ENCODE results near the gene PAPPA2. TPM values are rescaled to one million over a fixed set of nuclear protein-coding genes. Genes with fewer than 3 reads are reported as not detected.

PAPPA2 gene
- total and polyA plus RNA-seq, 2 of the 8 experiments (the other 6 are each of a cell fraction or from before 2014, with no cell fraction given) = 0.08 to 0.88 TPM

GRCh38 chr1:176694713-176695112 lies 231.7 kb downstream of the PAPPA2 start:
- CTCF ChIA-PET (ENCODE audit: partially characterized antibody) = interaction anchor here (0.9 to 10.1 kb wide), 8 partner anchors 8 to 319 kb away, joined by 3 to 105 read pairs (median 4); no protein-coding TSS in a partner anchor
- Histone ChIP-seq H3K9me3 (ENCODE audit: insufficient read depth in 2 of 2, low read depth in 1 of 2, low read length in 1 of 2) (no peaks in the 10 kb centered on the region), H3K14ac (ENCODE audit: insufficient read length) (no peak overlapping the region), H3K36me3 (ENCODE audit: control insufficient read depth in 2 of 4, insufficient read depth in 4 of 4, low read length in 3 of 4) (no peaks in the 10 kb centered on the region), H3K79me2 (ENCODE audit: control insufficient read depth in 1 of 2, insufficient read depth in 2 of 2, low read length in 2 of 2) (no peaks in the 10 kb centered on the region), H4K91ac (replicated peaks; ENCODE audit: insufficient read length, low read length) (no peak overlapping the region), H2BK120ac (replicated peaks; ENCODE audit: low read depth, low read length) (no peak overlapping the region), H2BK15ac (ENCODE audit: low read length) (no peak overlapping the region), H3K4me3 (ENCODE audit: extremely low read depth in 1 of 4, insufficient read depth in 2 of 4, low read depth in 3 of 4, low read length in 4 of 4) (no peak overlapping the region), H3K18ac (ENCODE audit: extremely low read depth, low read length) (no peak overlapping the region), H3K56ac (replicated peaks; ENCODE audit: insufficient read length, low read depth, low read length) (no peak overlapping the region), H3K23ac (ENCODE audit: insufficient read length) (no peak overlapping the region), H2BK20ac (ENCODE audit: low read length) (no peak overlapping the region), H4K8ac (ENCODE audit: extremely low read depth, insufficient read depth, low read length) (no peak overlapping the region), H2AK5ac (ENCODE audit: low read depth, low read length) (no peak overlapping the region), H3K79me1 (ENCODE audit: low read depth, low read length) (no peaks in the 10 kb centered on the region), H3K4me2 (ENCODE audit: insufficient read depth in 1 of 2, low read depth in 2 of 2, low read length in 2 of 2) (no peak overlapping the region), H3K23me2 (ENCODE audit: low read depth, low read length) (no peaks in the 10 kb centered on the region), H3K4me1 (replicated peaks in 1 of 4; ENCODE audit: control insufficient read depth in 3 of 4, insufficient read depth in 4 of 4, low read length in 3 of 4) (peaks cover 0 to 7% (median 5%) of the 10 kb centered on the region in 4 experiments; a peak in 4 of 7 replicates), H2BK5ac (ENCODE audit: low read depth, low read length) (no peak overlapping the region), H4K20me1 (replicated peaks in 1 of 2; ENCODE audit: control insufficient read depth in 1 of 2, insufficient read depth in 2 of 2, low read length in 2 of 2) (no peaks in the 10 kb centered on the region), H2AFZ (ENCODE audit: low read length) (no peak overlapping the region), H3K27me3 (replicated peaks in 1 of 4; ENCODE audit: control insufficient read depth in 3 of 4, extremely low read depth in 1 of 4, insufficient read depth in 3 of 4, low read length in 3 of 4) (no peaks in the 10 kb centered on the region), H2BK12ac (ENCODE audit: low read depth, low read length) (no peak overlapping the region), H3K27ac (ENCODE audit: low read depth, low read length) (no peak overlapping the region), H3K9ac (replicated peaks in 1 of 4; ENCODE audit: extremely low read depth in 1 of 4, low read depth in 3 of 4, low read length in 3 of 4) (no peak overlapping the region), H4K5ac (ENCODE audit: insufficient read length, low read depth, low read length) (no peak overlapping the region), H3K4ac (replicated peaks; ENCODE audit: insufficient read length, low read depth, low read length) (no peak overlapping the region)
- no peak for FAIRE-seq
- DNase-seq (ENCODE audit: low read depth in 1 of 2, low spot score in 2 of 2) = no peak
- POLR2A ChIA-PET (ENCODE audit: partially characterized antibody) = no interaction called here
- 63% methylated on average over 2 of the region's 2 CpGs; no CpG with 5 or more reads in 1 of the 2 experiments for WGBS, 2 experiments (ENCODE audit: extremely low coverage in 1 of 2, insufficient coverage in 1 of 2, insufficient read length in 1 of 2, insufficient replicate concordance in 2 of 2, low coverage in 1 of 2, low lambda C conversion rate in 2 of 2, missing lambda C conversion rate in 1 of 2)
- TF ChIP-seq KDM1A (IDR thresholded peaks at IDR 0.05; ENCODE audit: borderline replicate concordance, low read length) (no peak), JUN (IDR thresholded peaks at IDR 0.05; ENCODE audit: low read depth, low read length) (no peak), TAF7 (optimal IDR thresholded peaks at IDR 0.05; ENCODE audit: borderline replicate concordance, low read depth, low read length) (no peak), BRCA1 (IDR thresholded peaks at IDR 0.05; ENCODE audit: low read depth, low read length) (no peak), SIN3A (conservative IDR thresholded peaks at IDR 0.05 in 1 of 2, IDR thresholded peaks at IDR 0.05 in 1 of 2; ENCODE audit: low read depth in 1 of 2, low read length in 2 of 2) (no peak), KDM5A (IDR thresholded peaks at IDR 0.05; ENCODE audit: low read length) (no peak), EP300 (IDR thresholded peaks at IDR 0.05; ENCODE audit: borderline replicate concordance in 1 of 2, low read depth in 2 of 2, low read length in 2 of 2) (no peak), RFX5 (IDR thresholded peaks at IDR 0.05; ENCODE audit: borderline replicate concordance, low read depth, low read length) (no peak), HDAC2 (IDR thresholded peaks at IDR 0.05; ENCODE audit: borderline replicate concordance in 1 of 2, low read depth in 2 of 2, low read length in 2 of 2) (no peak), TCF12 (IDR thresholded peaks at IDR 0.05; ENCODE audit: low read depth, low read length) (no peak)
- TF ChIP-seq, protein P1, sequence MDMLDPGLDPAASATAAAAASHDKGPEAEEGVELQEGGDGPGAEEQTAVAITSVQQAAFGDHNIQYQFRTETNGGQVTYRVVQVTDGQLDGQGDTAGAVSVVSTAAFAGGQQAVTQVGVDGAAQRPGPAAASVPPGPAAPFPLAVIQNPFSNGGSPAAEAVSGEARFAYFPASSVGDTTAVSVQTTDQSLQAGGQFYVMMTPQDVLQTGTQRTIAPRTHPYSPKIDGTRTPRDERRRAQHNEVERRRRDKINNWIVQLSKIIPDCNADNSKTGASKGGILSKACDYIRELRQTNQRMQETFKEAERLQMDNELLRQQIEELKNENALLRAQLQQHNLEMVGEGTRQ (IDR thresholded peaks at IDR 0.05; ENCODE audit: low read length) = no peak
